D721Med (cell line): ENCODE measurements around the gene CDH13.

Experiments
- DNase-seq: peaks from one replicate; pipeline ENCODE4 v3.0.0; 2011; ENCODE audit warnings: low spot score; ENCODE audit not compliant: insufficient read length
- FAIRE-seq: peaks from 2 replicates; lab custom pipeline; 2011; peaks lifted over from hg19 to GRCh38; lab: Jason Lieb, UNC
- CTCF ChIP-seq: IDR thresholded peaks from 2 replicates; pipeline ENCODE4 v1.5.1; 2012; ENCODE audit warnings: mild to moderate bottlenecking, control low read depth; ENCODE audit not compliant: insufficient read depth; ENCODE audit errors: missing control alignments

The CDH13 gene

GRCh38 chr16:83351846-83352245 lies 725.1 kb downstream of the CDH13 start:
- no peak for FAIRE-seq
- TF ChIP-seq CTCF = no peak
- DNase-seq = no peak

- TF ChIP-seq CTCF = no peak
- FAIRE-seq = no peak
- DNase-seq = no peak
These were observed 726.5 kb downstream of the CDH13 start for GRCh38 chr16:83353241-83353640.

- no peak for FAIRE-seq
- no peak for TF ChIP-seq CTCF
These were observed 727.2 kb downstream of the CDH13 start for GRCh38 chr16:83354015-83354414.

GRCh38 chr16:83355570-83356218 lies 728.9 kb downstream of the CDH13 start:
- no peak for DNase-seq
- no peak for TF ChIP-seq CTCF
- FAIRE-seq = no peak

More at GRCh38 chr16:83354015-83354414, 727.2 kb downstream of the CDH13 start:
- no peak for DNase-seq

- peak; percentile 67 for TF ChIP-seq CTCF
- no peak for DNase-seq
- no peak for FAIRE-seq
These were observed 729.5 kb downstream of the CDH13 start for GRCh38 chr16:83356266-83356665.

- no peak for TF ChIP-seq CTCF
- FAIRE-seq (no peak), DNase-seq (no peak)
These were observed 730.2 kb downstream of the CDH13 start for GRCh38 chr16:83356986-83357385.

- DNase-seq = no peak
- no peak for TF ChIP-seq CTCF
- FAIRE-seq = no peak
These were observed 736.8 kb downstream of the CDH13 start for GRCh38 chr16:83363521-83363920.
